IMR-90 (cell line): ENCODE measurements around the gene GFPT1. TPM values are rescaled to one million over a fixed set of nuclear protein-coding genes. Genes with fewer than 3 reads are reported as not detected.

Source experiments
- ATAC-seq: fragments of 200-7000 bp; cut with Tn5 transposase; 2 replicates; pipeline ENCODE4 v1.9.1; 2020; ENCODE audit warnings: low read depth, mild to moderate bottlenecking, moderate library complexity
- BruUV-seq: library from RNA; stranded (reverse); fragments of 400-500 nt; replicated peaks from 2 replicates; lab custom pipeline; 2021; lab: Mats Ljungman, UMichigan
- CTCF ChIA-PET: fragments of 300-600 bp; formaldehyde crosslinking; extraction: SDS; loops from one replicate; lab custom pipeline; 2021; ENCODE audit warnings: antibody characterized with exemption; lab: Yijun Ruan, JAX
- POLR2A ChIA-PET: fragments of 300-600 bp; sonication (Branson Sonifier 250); formaldehyde crosslinking; loops from one replicate; lab custom pipeline; 2022; ENCODE audit warnings: antibody characterized with exemption; ENCODE audit not compliant: unreplicated experiment; lab: Charles Lee
- DNase-seq: peaks from one replicate; pipeline ENCODE4 v3.0.0; 2013
- H2AFZ ChIP-seq: replicated peaks from 2 replicates; pipeline ENCODE3; 2013; ENCODE audit warnings: low read length, mild to moderate bottlenecking; ENCODE audit not compliant: poor library complexity
- H2AK5ac ChIP-seq: 2 replicates; pipeline ENCODE4 v1.6.1; 2013; ENCODE audit warnings: low read depth, low read length, inconsistent platforms
- H2AK9ac ChIP-seq: replicated peaks from 2 replicates; pipeline ENCODE3; 2013; ENCODE audit warnings: mild to moderate bottlenecking, low read depth, low read length, moderate library complexity; ENCODE audit not compliant: poor library complexity
- H2BK120ac ChIP-seq: 2 replicates; pipeline ENCODE4 v1.6.1; 2013; ENCODE audit warnings: low read depth, low read length, inconsistent platforms
- H2BK15ac ChIP-seq: 3 replicates; pipeline ENCODE4 v1.6.1; 2013; ENCODE audit warnings: low read depth, low read length, inconsistent platforms
- H2BK20ac ChIP-seq: 2 replicates; pipeline ENCODE4 v1.6.1; 2013; ENCODE audit warnings: low read depth, mild to moderate bottlenecking, inconsistent platforms, low read length, moderate library complexity
- H2BK5ac ChIP-seq: 2 replicates; pipeline ENCODE4 v1.6.1; 2013; ENCODE audit warnings: mild to moderate bottlenecking, low read depth, low read length, inconsistent platforms; ENCODE audit not compliant: poor library complexity, severe bottlenecking
- H3K14ac ChIP-seq: replicated peaks from 2 replicates; pipeline ENCODE4 v1.6.1; 2013; ENCODE audit warnings: low read depth, low read length, inconsistent platforms
- H3K18ac ChIP-seq: 2 replicates; pipeline ENCODE4 v1.6.1; 2013; ENCODE audit warnings: low read depth, low read length, control low read depth
- H3K23ac ChIP-seq: 2 replicates; pipeline ENCODE4 v1.6.1; 2013; ENCODE audit warnings: low read depth, low read length, inconsistent platforms
- H3K27ac ChIP-seq: 2 replicates; pipeline ENCODE4 v1.5.1; 2013; ENCODE audit warnings: mild to moderate bottlenecking, control low read depth, low read length; ENCODE audit not compliant: insufficient read depth
- H3K27me3 ChIP-seq: 2 replicates; pipeline ENCODE4 v1.6.1; 2013; ENCODE audit warnings: low read length; ENCODE audit not compliant: control insufficient read depth, insufficient read depth
- H3K36me3 ChIP-seq: 2 replicates; pipeline ENCODE4 v1.6.1; 2013; ENCODE audit warnings: low read length, mixed read lengths; ENCODE audit not compliant: control insufficient read depth, insufficient read depth
- H3K4ac ChIP-seq: 2 replicates; pipeline ENCODE4 v1.6.1; 2013; ENCODE audit warnings: low read depth, low read length, inconsistent platforms
- H3K4me1 ChIP-seq: 2 replicates; pipeline ENCODE4 v1.6.1; 2013; ENCODE audit warnings: low read length, mixed read lengths; ENCODE audit not compliant: control insufficient read depth, insufficient read depth
- H3K4me2 ChIP-seq: 2 replicates; pipeline ENCODE4 v1.6.1; 2013; ENCODE audit warnings: low read depth, mild to moderate bottlenecking, control low read depth, low read length, moderate library complexity
- H3K4me3 ChIP-seq: 2 replicates; pipeline ENCODE4 v1.5.1; 2013; ENCODE audit warnings: low read depth, mild to moderate bottlenecking, control low read depth, low read length, moderate library complexity; ENCODE audit not compliant: insufficient read depth
- H3K56ac ChIP-seq: 2 replicates; pipeline ENCODE4 v1.6.1; 2013; ENCODE audit warnings: low read length, inconsistent platforms; ENCODE audit not compliant: insufficient read depth; ENCODE audit errors: extremely low read depth
- H3K79me1 ChIP-seq, 2 experiments: 2 replicates each; pipeline ENCODE4 v1.6.1; 2013; ENCODE audit warnings: low read length in 2 of 2, inconsistent platforms in 1 of 2, low read depth in 1 of 2
- H3K9ac ChIP-seq: 2 replicates; pipeline ENCODE4 v1.6.1; 2013; ENCODE audit warnings: low read depth, low read length, control low read depth
- H3K9me1 ChIP-seq: 2 replicates; pipeline ENCODE4 v1.6.1; 2013; ENCODE audit warnings: low read length, inconsistent platforms; ENCODE audit not compliant: insufficient read depth
- H3K9me3 ChIP-seq: 2 replicates; pipeline ENCODE4 v1.6.1; 2013; ENCODE audit warnings: low read length; ENCODE audit not compliant: control insufficient read depth, insufficient read depth
- H4K20me1 ChIP-seq: 2 replicates; pipeline ENCODE4 v1.6.1; 2013; ENCODE audit warnings: low read length, inconsistent platforms; ENCODE audit not compliant: insufficient read depth
- H4K5ac ChIP-seq: 2 replicates; pipeline ENCODE4 v1.6.1; 2013; ENCODE audit warnings: mild to moderate bottlenecking, low read depth, low read length, control low read depth
- H4K8ac ChIP-seq, 2 experiments: 2 replicates each; pipeline ENCODE4 v1.6.1; 2013; ENCODE audit warnings: low read depth in 2 of 2, low read length in 2 of 2, control low read depth in 1 of 2, inconsistent platforms in 1 of 2
- H4K91ac ChIP-seq: 2 replicates; pipeline ENCODE4 v1.6.1; 2013; ENCODE audit warnings: low read depth, low read length, inconsistent platforms; ENCODE audit not compliant: insufficient read depth
- CEBPB ChIP-seq: IDR thresholded peaks from 2 replicates; pipeline ENCODE4 v1.6.1; 2012; ENCODE audit warnings: low read depth, low read length, improper control_type of control experiment
- CHD1 ChIP-seq: IDR thresholded peaks from 2 replicates; pipeline ENCODE4 v1.6.1; 2012; ENCODE audit warnings: low read depth, low read length, improper control_type of control experiment
- ELK1 ChIP-seq: fragments of 150-350 bp; IDR thresholded peaks from 2 replicates; pipeline ENCODE4 v1.6.1; 2016; ENCODE audit warnings: low read depth, mild to moderate bottlenecking, low read length, moderate library complexity, borderline replicate concordance
- FOS ChIP-seq: fragments of 150-350 bp; IDR thresholded peaks from 2 replicates; pipeline ENCODE4 v1.6.1; 2016; ENCODE audit warnings: low read depth, low read length
- MAFK ChIP-seq: IDR thresholded peaks from 2 replicates; pipeline ENCODE4 v1.6.1; 2012; ENCODE audit warnings: low read depth, low read length, improper control_type of control experiment
- MXI1 ChIP-seq: IDR thresholded peaks from 2 replicates; pipeline ENCODE4 v1.6.1; 2012; ENCODE audit warnings: low read depth, mild to moderate bottlenecking, low read length, moderate library complexity, borderline replicate concordance
- NFE2L2 ChIP-seq: fragments of 150-350 bp; IDR thresholded peaks from 2 replicates; pipeline ENCODE4 v1.6.1; 2016; ENCODE audit warnings: low read depth, mild to moderate bottlenecking, low read length
- RAD21 ChIP-seq: IDR thresholded peaks from 2 replicates; pipeline ENCODE4 v1.6.1; 2012; ENCODE audit warnings: low read length, improper control_type of control experiment
- RFX5 ChIP-seq: IDR thresholded peaks from 2 replicates; pipeline ENCODE4 v1.8.0; 2012; ENCODE audit warnings: low read depth, mild to moderate bottlenecking, low read length, moderate library complexity
- SMC3 ChIP-seq: fragments of 150-350 bp; IDR thresholded peaks from 2 replicates; pipeline ENCODE4 v1.6.1; 2016; ENCODE audit warnings: low read depth, mild to moderate bottlenecking, antibody characterized with exemption, low read length, moderate library complexity
- USF2 ChIP-seq: fragments of 150-350 bp; IDR thresholded peaks from 2 replicates; pipeline ENCODE4 v1.6.1; 2017; ENCODE audit warnings: mild to moderate bottlenecking, antibody characterized with exemption, low read length, low read depth
- dilution Hi-C: fragments of 300-500 bp; cut with HindIII; formaldehyde crosslinking; loops from one replicate; pipeline ENCODE4 v1.14.3; 2018; ENCODE audit warnings: low sequenced_read_pairs; ENCODE audit not compliant: unreplicated experiment
- in situ Hi-C: fragments of 300-500 bp; cut with MboI; formaldehyde crosslinking; loops from 3 replicates; pipeline ENCODE4 v1.14.3; 2019; ENCODE audit warnings: low sequenced_read_pairs, inconsistent platforms, mixed read lengths
- intact Hi-C: fragments of 100-400 bp; cut with micrococcal nuclease; formaldehyde crosslinking; loops from 2 replicates; pipeline ENCODE4 v1.10.0; 2022
- polyA plus RNA-seq, 3 experiments: library from polyadenylated mRNA; depleted of rRNA; stranded (reverse); fragments of >200 nt; gene quantifications; 2 replicates each; pipeline ENCODE4 v1.2.3, GENCODE V29; 2012; ENCODE audit warnings: low replicate concordance in 1 of 3
- total RNA-seq: library from RNA; depleted of rRNA; stranded (reverse); fragments of >200 nt; gene quantifications from 2 replicates; pipeline ENCODE4 v1.2.3, GENCODE V29; 2012

The GFPT1 gene
- total and polyA plus RNA-seq, 2 of the 4 experiments (the other 2 are of a cell fraction) = 23.5 to 52.9 TPM

GRCh38 chr2:69393963-69394362 is 6.9 kb upstream of the GFPT1 start:
- no TSS peak for BruUV-seq
- POLR2A ChIA-PET = no interaction called here
- intact Hi-C loops = no loop called here

More at GRCh38 chr2:69393963-69394362, 6.9 kb upstream of the GFPT1 start:
- Histone ChIP-seq H3K9ac (no peak overlapping the region), H3K18ac (no peak overlapping the region), H2BK120ac (no peak overlapping the region), H2BK15ac (no peak overlapping the region), H2BK20ac (no peak overlapping the region), H3K4me2 (no peak overlapping the region), H3K9me3 (no peaks in the 10 kb centered on the region), H2AK5ac (no peak overlapping the region), H4K8ac (no peak overlapping the region), H4K91ac (no peak overlapping the region), H4K5ac (no peak overlapping the region), H3K56ac (no peak overlapping the region), H3K14ac (no peak overlapping the region), H3K4me3 (no peak overlapping the region), H3K36me3 (peaks cover 19% of the 10 kb centered on the region), H3K79me1 (0 out of 4 replicates have a peak, but pooled peaks cover 0 to 5% of the 10 kb centered on the region in 2 experiments), H3K27me3 (no peaks in the 10 kb centered on the region), H2BK5ac (no peak overlapping the region), H2AK9ac (no peak overlapping the region), H3K4ac (no peak overlapping the region), H3K23ac (no peak overlapping the region), H3K4me1 (no peaks in the 10 kb centered on the region), H3K27ac (no peak overlapping the region), H4K20me1 (no peaks in the 10 kb centered on the region), H2AFZ (no peak overlapping the region), H3K9me1 (no peaks in the 10 kb centered on the region)
- ATAC-seq = no peak
- in situ Hi-C loops (no loop called here), dilution Hi-C loops (no loop called here)
- CTCF ChIA-PET = no interaction called here
- TF ChIP-seq FOS (no peak), NFE2L2 (no peak), MXI1 (no peak), USF2 (no peak), RAD21 (no peak), RFX5 (no peak), SMC3 (no peak), ELK1 (no peak), CHD1 (no peak), MAFK (no peak), CEBPB (no peak)
- no peak for DNase-seq
